Ammon's horn (tissue), 1 donor: ENCODE measurements around the gene SLC46A1.

Source experiments
- DNase-seq: peaks from one replicate; pipeline ENCODE4 v3.0.0-alpha.2; 2016; ENCODE audit warnings: low spot score

SLC46A1 gene

DNA sequence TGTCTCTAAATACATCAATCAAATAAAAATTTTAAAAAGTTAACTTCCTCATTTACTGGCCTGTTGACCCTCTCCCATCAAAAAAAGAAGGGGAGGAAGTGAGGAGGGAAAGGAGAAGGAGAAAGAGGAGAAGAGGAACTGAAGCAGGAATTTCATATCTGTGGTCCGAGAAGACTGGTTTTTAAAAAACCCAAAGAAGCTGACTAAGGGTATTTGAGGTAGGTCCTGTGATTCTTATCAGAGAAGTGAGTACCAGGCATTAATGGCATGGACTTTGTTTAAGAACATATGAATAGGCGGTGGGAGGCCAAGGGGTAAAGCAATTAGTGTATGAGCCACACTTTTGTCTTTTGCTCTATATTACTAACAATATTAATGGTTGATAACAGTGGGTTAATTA is 2.0 kb downstream of the SLC46A1 start:
- no peak for DNase-seq

DNA sequence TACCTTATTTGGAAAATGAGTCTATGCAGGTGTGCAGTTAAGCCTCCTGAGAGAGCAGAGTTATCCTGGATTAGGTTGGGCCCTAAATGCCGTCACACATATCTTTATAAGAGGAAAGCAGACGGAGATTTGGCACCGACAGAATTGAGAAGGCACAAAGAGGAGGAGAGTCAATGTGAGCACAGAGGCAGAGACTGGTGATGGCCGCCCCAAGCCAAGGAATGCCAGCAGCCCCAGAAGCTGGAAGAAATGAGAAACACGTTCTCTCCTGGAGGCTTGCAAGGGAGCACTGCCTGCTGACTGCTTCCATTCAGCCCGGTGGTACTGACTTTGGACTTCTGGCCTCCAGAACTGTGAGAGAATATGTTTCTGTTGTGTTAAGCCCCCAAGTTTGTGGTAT is 3.2 kb downstream of the SLC46A1 start:
- no peak for DNase-seq

DNA sequence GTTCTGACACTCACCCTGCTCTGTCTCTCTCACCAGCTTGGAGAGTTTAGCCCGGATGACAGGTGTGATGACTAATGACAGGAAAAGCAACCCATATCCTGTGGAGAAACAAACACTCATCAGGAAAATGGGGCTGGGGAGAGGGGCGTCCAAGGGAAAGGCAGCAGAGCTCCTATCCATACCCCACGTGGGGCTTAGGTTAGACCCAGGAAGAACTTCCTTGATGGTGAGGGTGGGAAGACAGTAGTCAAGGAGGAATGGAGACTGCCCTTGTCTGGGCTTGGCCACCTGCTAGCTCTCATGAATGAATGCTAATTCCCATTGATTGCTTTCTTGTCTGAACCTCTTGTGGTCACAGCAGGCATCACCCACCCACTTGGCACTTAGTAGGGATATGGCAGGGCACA is 3.8 kb downstream of the SLC46A1 start:
- DNase-seq, result no peak

DNA sequence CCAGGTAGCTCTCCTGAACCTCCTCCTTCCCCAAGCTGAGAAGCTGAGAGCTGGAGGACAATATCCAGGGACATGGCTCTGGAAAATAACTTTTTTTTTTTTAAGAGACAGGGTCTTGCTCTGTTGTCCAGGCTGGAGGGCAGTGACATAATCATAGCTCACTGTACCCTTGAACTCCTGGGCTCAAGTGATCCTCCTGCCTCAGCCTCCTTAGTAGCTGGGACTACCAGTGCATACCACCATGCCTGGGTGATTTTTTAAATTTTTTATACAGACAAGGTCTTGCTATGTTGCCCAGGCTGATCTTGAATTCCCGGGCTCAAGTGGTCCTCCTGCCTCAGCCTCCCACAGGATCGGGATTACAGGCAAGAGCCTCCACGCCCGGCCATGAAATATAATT is 6.2 kb downstream of the SLC46A1 start:
- DNase-seq, result no peak

DNA sequence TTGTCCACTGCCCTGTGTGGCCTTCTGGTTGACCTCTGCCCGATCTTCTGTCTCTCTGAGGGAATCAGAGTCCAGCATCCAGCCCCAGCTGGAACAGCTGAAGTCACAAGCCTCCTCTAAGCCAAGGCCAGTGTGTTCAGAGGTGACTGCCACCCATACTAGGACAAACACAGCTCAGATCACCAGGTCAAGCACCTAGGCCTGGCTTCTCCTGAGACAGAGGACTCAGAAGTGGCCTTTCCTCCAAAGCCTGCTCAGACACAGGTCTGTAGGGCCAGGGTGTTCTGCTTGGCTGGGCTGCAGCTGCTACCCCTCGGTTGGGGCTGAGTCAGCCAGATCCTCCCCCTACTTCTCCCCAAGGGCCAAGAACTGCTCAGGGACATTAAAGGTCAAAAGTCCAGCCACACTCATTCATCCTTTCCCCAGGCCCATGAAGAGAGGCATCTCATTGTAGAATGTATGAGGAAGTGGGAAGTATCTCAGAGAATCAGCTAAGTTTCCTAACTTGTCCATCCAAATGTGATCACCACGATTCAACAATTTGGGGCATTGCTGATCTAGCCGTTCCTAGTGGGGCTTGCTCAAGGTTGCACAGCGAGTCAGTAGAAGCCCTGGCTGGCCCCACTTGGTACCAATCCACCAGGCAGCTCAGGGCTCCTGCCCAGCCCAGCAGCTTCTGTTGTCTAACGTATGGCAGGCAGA is 7.6 kb downstream of the SLC46A1 start:
- DNase-seq, result no peak

DNA sequence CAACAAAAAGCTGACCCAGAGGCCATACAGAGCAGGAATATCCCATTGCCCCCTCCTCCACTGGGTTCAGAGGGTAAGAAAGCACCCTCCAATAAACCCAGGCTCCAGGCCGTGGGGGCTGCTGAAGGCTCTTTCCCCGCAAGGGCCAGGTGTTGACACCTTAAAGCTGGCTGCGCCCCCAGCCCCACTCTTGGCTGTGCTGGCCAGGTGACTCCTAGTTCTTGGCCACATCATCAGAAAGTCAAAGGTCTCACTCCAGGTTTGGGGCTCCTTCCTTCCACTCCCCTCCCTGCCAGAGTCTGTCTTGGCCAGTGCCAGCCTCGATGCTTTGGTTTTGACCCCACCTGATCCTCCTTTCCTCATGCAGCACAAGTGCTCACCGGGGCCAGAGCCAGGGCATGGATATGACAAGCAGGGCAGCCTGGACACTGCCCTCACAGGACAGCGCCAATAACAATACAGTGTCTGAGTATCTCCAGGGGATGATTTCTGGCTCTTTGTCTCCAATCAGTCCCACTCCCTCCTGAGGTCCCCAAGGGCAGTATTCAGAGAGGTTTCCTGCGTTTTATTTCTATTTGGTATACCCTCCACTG is 8.2 kb downstream of the SLC46A1 start:
- no peak for DNase-seq

DNA sequence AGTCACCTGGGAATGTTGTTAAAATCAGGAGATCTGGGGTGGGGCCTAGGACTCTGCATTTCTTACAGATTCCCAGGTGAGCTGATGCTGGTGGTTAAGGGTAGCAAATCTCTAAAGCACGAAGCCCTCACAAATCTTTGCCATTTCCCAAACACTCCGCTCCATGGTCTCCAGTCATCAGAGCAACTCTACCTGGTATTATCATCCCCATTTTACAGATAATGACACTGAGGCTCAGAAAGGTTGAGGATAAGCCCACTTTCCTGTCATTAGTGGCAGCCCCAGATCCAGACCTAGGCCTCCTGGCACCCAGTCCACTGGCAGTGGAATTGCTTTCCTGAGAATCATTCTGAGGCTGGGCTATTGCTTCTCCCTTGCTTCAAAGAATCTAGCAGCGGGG is 8.7 kb downstream of the SLC46A1 start:
- DNase-seq, result no peak

DNA sequence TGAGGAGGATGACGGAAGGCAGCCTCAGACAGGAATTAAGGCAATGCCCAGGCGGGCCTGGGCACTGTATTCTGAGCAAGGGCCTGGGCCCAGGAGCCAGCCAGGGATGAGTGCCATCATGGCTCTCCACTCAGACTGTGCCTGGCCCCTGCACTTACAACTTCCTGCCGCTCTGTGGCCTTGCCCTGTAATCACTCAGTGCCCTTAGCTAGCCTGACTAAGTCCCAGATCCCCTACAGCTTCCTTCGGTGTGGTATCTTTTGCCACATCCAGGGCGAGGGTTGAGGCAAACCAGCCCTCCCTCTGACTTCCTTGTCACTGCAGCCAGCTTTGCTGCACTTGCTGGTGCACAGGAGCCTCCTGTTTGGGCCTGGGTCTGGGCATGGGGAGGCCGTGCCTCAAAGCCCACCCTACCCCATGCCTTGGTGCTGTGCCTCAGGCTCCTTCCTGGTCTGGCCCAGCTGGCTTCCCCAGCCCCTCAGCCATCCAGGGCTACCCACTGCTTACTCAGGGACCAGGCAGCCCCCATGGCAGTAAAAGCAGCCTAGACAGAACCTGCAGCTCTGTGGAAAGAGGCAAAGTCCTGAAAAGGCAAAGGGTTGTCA is 9.3 kb downstream of the SLC46A1 start:
- no peak for DNase-seq

DNA sequence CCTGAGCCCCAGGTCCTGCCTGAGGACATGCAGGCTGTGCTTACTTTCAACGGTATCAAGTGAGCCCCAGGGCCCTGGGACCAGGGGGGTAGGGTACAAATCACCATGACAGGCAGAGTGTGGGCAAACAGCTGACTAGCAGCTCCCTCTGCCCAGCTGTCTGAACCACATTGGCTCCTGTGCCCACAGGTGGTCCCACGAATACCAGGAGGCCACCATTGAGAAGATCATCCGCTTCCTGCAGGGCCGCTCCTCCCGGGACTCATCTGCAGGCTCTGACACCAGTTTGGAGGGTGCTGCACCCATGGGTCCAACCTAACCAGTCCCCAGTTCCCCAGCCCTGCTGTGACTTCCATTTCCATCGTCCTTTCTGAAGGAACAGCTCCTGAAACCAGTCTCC is 10.0 kb downstream of the SLC46A1 start:
- DNase-seq, result no peak

DNA sequence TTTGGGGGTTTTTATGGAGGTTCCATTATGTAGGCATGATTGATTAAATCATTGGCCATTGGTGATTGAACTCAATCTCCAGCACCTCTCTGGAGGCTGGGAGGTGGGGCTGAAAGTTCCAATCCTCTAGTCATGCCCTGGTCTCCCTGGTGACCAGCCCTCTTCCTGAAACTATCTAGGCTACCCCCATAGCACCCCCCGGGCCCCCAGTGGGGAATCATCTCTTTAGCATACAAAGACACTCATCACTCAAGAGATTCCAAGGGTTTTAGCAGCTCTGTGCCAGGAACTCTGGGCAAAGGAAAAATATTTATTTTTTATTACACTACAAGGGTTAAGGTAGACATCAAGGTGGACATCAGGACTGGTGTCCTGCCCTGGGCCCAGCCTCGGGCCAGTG is 10.6 kb downstream of the SLC46A1 start:
- DNase-seq, result no peak

DNA sequence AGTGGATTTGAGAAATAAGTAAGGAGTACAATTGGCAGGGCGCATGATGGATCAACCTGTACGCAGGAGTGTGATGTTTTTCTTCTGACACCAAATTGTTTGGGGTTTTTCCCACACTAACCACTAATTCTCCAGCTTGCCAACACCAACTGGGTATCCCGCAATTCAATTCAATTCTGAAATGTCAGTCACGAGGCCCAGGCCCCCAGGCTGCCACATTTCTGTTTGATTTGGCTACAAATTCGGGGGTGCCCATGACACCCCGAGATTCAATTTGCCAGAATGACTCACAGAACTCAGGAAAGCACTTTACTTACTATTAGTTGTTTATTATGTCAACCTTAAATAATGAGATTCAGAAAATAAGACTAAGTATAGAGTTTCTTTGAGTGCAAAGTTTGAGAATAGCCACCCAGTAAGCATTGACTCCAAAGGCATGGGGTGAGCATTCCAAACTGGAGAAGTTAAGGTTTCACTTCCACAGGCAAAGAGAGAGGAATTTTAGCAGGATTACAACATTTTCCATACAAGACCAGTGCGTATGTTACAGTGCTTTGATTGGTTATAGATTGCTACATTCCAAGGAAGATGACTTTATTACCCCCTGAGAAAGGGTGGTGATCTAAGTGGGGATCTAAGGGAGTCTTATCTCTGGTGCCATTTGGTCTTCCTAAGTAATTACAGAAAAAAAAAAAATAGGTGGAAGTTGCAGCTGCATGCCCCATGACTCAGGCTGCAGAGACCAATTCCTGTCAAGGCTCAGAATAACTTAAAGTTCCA is 11.5 kb downstream of the SLC46A1 start:
- no peak for DNase-seq

DNA sequence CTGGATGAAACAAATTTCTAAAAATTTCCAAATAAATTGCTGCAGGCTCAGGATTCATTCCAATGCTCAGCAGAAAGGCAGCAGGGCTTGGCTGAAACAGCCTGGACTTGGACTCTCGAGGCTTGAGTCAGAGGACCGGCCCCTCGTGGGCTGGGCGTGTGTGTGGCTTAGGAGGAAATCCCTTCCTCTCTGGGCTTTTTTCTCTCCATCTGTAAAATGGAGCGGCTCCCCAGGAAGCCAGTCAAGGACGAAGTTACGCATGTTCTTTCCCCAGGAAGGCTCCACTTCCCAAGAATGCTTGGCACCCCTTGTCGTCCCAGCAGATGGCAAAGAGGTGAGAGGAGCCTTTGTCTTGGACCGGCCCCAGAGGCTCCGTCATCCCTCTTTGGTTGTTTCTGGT is 13.5 kb downstream of the SLC46A1 start:
- no peak for DNase-seq

DNA sequence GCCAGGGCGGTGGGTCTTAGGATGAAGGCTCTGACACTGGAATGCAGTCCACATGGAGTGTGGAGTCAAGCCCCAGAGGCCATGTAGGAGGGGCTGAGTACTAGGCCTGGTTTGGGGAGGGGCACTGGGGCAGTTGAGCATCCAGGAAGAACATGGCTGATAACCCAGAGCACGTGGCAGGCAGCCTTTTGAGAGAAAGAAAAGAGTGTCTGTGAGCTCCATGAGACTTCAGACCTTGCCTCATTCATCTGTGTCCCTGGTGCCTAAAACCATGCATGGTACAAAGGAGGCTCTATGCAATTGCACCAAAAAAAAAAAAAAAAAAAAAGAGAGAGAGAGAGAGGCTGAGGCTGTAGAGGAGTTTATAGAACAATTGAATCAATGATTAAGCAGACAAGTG is 14.6 kb downstream of the SLC46A1 start:
- DNase-seq, result no peak

DNA sequence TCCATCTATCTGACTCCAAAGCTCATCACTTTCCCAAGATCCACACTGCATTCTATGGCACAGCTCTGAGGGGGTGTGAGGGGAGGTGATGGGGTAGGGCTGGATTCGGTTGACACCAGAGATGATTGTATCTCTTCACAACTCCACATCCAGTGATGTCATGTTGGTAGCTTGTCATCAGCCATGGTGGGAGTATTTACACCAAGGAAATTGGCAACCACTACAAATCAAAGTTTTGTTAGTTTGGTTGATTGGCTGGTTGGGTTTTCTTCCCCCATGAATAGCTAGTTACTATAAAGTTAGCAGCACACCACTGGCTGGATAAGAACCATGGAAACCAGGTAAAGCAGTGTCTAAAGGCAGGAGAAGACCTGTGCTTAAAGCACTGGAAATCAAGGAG is 15.0 kb downstream of the SLC46A1 start:
- DNase-seq, result no peak

DNA sequence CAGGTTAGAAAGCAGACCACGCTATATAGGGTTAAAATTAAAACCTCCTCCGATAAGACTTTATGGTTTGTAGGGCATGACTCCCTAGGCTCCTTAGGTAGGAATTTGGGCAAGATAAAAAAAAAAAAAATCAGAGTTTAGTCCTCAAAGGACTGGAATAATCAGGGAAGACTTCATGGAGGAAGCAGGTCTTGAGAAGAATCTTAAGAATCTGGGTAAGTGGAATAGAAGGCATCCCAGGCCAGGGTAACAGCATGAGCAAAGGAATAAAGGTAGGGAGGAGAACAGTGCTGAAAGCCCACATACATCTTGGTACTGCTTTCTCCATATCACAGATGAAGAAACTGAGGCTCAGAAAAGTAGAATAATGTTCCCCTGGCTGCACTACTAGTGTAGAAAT is 15.4 kb downstream of the SLC46A1 start:
- DNase-seq, result no peak

DNA sequence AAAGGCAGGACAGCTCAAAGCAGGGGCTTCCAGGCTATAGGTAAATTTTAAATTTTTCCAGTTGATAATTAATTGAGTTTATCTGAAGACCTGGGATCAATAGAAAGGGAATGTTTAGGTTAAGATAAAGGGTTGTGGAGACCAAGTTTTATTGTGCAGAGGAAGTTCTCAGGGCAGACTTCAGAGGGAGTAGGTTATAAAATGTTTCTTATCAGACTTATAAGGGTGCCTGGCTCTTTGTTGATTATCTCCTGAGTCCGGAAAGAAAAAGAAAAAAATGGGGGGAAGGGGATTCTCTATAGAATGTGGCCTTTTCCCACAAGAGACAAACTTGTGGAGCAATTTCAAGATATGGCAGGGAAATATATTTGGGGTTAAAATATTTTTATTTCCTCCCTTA is 15.9 kb downstream of the SLC46A1 start:
- no peak for DNase-seq

DNA sequence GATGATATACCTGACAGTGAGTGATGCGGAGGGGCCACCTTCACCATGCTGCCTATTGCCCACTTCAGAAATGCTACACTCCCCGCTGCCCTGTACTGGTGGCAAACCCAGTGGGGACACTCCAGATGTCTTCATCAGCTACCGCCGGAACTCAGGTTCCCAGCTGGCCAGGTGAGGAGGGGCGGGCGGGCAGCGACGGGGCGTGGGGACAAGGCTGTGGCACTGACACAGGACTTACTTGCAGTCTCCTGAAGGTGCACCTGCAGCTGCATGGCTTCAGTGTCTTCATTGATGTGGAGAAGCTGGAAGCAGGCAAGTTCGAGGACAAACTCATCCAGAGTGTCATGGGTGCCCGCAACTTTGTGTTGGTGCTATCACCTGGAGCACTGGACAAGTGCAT is 17.9 kb downstream of the SLC46A1 start:
- DNase-seq, result no peak

DNA sequence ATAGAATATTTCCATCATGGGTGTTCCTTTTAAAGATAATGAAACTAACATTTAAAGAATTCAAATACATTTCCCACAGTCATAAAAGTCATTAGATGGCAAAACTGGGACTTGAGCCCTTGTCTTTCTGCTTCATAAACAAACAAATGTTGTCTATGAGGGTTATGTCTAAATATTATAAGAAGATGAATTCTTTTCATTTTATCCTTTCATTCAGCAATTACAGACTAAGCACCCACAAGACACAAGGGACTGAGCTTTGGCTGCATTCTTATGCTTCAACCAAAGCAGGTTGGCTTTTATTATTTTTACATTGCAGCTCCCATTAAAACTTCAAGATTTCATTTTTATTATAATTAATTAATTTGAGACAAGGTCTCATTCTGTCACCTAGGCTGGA is 19.6 kb downstream of the SLC46A1 start:
- DNase-seq, result no peak

DNA sequence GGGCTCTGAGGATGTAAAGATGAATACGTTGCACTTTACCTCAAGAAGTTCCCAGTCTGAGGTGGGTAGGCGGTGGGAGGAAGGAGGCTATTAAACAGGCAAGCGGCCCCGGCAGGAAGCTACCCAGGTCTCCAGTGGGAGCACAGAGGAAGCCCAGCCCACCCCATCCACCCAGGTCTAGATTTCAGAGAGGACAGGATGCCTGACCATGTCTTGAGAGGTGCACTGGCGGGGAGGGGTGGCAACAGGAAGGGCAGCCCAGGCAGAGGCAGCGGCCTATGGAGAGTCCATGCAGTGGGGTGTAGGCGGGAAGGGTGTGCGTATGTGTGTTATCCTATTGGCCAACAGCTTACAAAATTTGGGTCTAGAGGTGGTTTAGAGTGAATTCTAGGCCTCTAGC is 20.6 kb downstream of the SLC46A1 start:
- no peak for DNase-seq

DNA sequence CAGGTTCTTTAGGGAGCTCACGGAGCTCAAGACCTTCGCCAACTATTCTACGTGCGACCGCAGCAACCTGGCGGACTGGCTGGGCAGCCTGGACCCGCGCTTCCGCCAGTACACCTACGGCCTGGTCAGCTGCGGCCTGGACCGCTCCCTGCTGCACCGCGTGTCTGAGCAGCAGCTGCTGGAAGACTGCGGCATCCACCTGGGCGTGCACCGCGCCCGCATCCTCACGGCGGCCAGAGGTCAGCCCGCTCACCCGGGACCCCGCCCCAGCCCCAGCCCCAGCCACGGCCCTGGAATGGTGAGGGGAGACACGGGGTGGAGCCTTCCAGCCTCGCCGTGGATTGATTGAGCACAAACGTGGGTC is 21.0 kb downstream of the SLC46A1 start:
- DNase-seq, result no peak

DNA sequence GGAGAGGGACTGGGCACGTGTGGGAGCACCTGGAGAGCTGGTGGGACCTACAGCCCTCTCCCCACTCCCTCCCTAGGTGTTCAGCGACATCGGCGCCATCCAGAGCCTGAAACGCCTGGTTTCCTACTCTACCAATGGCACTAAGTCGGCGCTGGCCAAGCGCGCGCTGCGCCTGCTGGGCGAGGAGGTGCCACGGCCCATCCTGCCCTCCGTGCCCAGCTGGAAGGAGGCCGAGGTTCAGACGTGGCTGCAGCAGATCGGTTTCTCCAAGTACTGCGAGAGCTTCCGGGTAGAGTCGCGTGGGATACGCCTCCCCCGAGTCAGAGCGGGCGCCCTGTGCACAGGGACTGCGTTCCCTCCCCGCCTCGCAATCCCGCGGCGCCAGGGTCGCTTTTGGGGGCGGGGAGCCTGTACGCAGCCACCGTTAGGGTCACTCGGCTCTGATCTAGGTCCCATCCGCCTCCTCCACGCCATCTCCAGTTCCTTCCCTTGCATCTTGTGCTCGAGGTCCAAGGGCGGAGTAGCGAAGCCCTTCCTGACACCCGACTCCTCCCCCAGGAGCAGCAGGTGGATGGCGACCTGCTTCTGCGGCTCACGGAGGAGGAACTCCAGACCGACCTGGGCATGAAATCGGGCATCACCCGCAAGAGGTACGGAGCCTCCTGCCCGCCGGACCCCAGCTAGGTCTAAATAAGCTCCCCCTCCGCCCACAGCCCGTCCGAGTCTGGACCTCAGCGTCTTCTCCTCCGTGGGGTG is 21.6 kb downstream of the SLC46A1 start:
- DNase-seq, result no peak

DNA sequence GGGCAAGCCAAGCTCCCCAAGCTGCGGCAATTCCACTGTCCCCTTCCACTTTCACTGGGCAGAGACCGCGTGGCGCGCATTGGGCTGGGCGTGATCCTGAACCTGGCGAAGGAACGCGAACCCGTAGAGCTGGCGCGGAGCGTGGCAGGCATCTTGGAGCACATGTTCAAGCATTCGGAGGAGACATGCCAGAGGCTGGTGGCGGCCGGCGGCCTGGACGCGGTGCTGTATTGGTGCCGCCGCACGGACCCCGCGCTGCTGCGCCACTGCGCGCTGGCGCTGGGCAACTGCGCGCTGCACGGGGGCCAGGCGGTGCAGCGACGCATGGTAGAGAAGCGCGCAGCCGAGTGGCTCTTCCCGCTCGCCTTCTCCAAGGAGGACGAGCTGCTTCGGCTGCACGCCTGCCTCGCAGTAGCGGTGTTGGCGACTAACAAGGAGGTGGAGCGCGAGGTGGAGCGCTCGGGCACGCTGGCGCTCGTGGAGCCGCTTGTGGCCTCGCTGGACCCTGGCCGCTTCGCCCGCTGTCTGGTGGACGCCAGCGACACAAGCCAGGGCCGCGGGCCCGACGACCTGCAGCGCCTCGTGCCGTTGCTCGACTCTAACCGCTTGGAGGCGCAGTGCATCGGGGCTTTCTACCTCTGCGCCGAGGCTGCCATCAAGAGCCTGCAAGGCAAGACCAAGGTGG is 24.7 kb downstream of the SLC46A1 start:
- peak; percentile 46 for DNase-seq
